NT2/D1 (cell line): Measurements from ENCODE around the gene CDH26.

Experiments used
- YY1 ChIP-seq: IDR thresholded peaks from 2 replicates; pipeline ENCODE4 v1.6.1; 2011; ENCODE audit not compliant: insufficient read length, insufficient read depth
- ZNF274 ChIP-seq: IDR thresholded peaks from 2 replicates; pipeline ENCODE4 v1.6.1; 2011; ENCODE audit warnings: mild to moderate bottlenecking, low read depth, low read length

- no peak for TF ChIP-seq ZNF274
- TF ChIP-seq YY1: no peak
Measured at GRCh38 chr20:60011512-60012507, 53.6 kb downstream of the CDH26 start.
